ENCODE data around the gene ARID1A. TPM values are rescaled to one million over a fixed set of nuclear protein-coding genes. Genes with fewer than 3 reads are reported as not detected.
A peak's percentile ranks its signal among the peaks of the same experiment; 100 is the strongest.

The ARID1A gene
- total RNA-seq, 1 donor from 2014 or later, result 64.3 TPM

DNA sequence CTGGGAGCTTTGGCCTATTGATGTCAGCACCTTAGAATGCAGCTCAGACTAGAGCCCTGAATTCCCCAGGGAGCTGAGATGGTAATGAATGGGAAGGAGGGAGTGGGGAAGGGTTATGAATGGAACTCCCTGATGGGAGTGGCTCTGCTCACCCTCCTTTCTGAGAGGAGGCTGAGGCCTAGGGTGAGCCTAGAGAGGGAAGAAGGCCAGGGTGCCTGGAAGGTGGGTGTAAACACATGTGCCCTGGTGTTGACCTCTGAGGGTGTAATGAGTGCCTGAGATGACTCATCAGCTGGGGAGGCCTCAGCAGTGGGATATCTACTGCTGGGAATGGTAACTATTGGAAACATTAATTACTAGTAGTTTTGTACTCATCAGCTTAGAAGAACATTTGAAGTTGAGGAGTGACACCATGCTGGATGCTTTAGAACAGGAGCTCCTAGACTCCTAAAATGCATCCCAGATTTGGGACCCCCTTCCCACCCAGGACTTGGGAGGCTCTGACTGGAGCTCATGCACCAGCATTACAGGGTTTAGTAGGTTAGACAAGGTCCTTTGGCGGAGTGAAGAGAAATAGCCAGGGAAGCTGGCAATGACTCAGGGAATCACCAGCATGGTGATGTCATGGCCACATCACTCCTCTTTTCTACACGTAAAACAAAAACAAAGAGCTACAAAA is 76.0 kb downstream of the ARID1A start:
- intact Hi-C loops (cut with DNase I), result no loop called here
- DNase-seq (no peak), ATAC-seq (peak; percentile 81)
- Histone ChIP-seq H3K9me3 (no peaks in the 10 kb centered on the region), H3K4me3 (no peak overlapping the region), H3K36me3 (peaks cover 100% of the 10 kb centered on the region), H3K27me3 (no peaks in the 10 kb centered on the region), H3K4me1 (peaks cover 21% of the 10 kb centered on the region), H3K27ac (no peak overlapping the region)
- TF ChIP-seq CTCF (IDR thresholded peaks at IDR 0.05), result no peak

DNA sequence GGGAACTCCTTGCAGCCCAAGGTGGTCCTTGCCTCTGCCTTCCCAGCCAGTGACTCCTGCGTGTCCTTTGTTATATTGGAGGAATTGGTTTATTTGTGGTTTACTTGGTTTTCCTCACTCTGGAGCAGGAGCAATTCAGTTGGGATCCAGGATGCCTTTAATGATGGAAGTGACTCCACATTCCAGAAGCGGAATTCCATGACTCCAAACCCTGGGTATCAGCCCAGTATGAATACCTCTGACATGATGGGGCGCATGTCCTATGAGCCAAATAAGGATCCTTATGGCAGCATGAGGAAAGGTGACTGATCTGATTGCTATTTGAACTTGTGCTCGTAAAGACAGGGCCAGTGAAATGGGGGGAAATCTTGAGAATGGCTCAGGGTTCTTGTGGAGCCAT is 76.9 kb downstream of the ARID1A start:
- Histone ChIP-seq H3K4me3 (no peak overlapping the region), H3K27ac (no peak overlapping the region), H3K9me3 (no peaks in the 10 kb centered on the region), H3K4me1 (peaks cover 21% of the 10 kb centered on the region), H3K27me3 (no peaks in the 10 kb centered on the region), H3K36me3 (peaks cover 100% of the 10 kb centered on the region)
- no peak for TF ChIP-seq CTCF (IDR thresholded peaks at IDR 0.05)
- no peak for DNase-seq
- no peak for ATAC-seq
- intact Hi-C loops (cut with DNase I), result no loop called here

- H3K36me3 ChIP-seq, result peaks cover 100% of the 10 kb centered on the region
- TF ChIP-seq CTCF (IDR thresholded peaks at IDR 0.05), result no peak
- H3K27ac ChIP-seq, result no peak overlapping the region
- no peaks in the 10 kb centered on the region for H3K9me3 ChIP-seq
- DNase-seq (no peak), ATAC-seq (no peak)
- H3K4me1 ChIP-seq, result peaks cover 12% of the 10 kb centered on the region
- no peaks in the 10 kb centered on the region for H3K27me3 ChIP-seq
- no peak overlapping the region for H3K4me3 ChIP-seq
- intact Hi-C loops (cut with DNase I), result no loop called here
These were observed 78.6 kb downstream of the ARID1A start for GRCh38 chr1:26774462-26774861.

GRCh38 chr1:26775666-26776065 is 79.9 kb downstream of the ARID1A start:
- intact Hi-C loops (cut with DNase I), result no loop called here
- no peaks in the 10 kb centered on the region for H3K9me3 ChIP-seq
- peaks cover 100% of the 10 kb centered on the region for H3K36me3 ChIP-seq
- ATAC-seq, result no peak
- peaks cover 12% of the 10 kb centered on the region for H3K4me1 ChIP-seq
- no peak for TF ChIP-seq CTCF (IDR thresholded peaks at IDR 0.05)
- no peak overlapping the region for H3K27ac ChIP-seq
- DNase-seq, result no peak
- no peak overlapping the region for H3K4me3 ChIP-seq
- H3K27me3 ChIP-seq, result no peaks in the 10 kb centered on the region

- H3K4me3 ChIP-seq, result no peak overlapping the region
- no peak for DNase-seq
- H3K36me3 ChIP-seq, result peaks cover 86% of the 10 kb centered on the region
- no peaks in the 10 kb centered on the region for H3K9me3 ChIP-seq
- peaks cover 17% of the 10 kb centered on the region for H3K4me1 ChIP-seq
- ATAC-seq, result no peak
- H3K27ac ChIP-seq, result no peak overlapping the region
- intact Hi-C loops (cut with DNase I), result no loop called here
- no peaks in the 10 kb centered on the region for H3K27me3 ChIP-seq
- no peak for TF ChIP-seq CTCF (IDR thresholded peaks at IDR 0.05)
These were observed 83.4 kb downstream of the ARID1A start for GRCh38 chr1:26779098-26779668.

Data from upper lobe of right lung (tissue), 1 donor.